GM15510 (cell line): ENCODE results near the gene TSN.
A peak's percentile ranks its signal among the peaks of the same experiment; 100 is the strongest.

Experiments
- POLR2A ChIP-seq: IDR thresholded peaks from 3 replicates; pipeline ENCODE4 v1.6.1; 2011; ENCODE audit warnings: borderline replicate concordance; ENCODE audit not compliant: insufficient read length; ENCODE audit errors: extremely low read depth

TSN gene

GRCh38 chr2:121736462-121737336, 18.8 kb upstream of the TSN start, which contains the start of gene NIFK:
NIFK (minus strand) TSS chr2:121736875; CDS start chr2:121736850, 25 bp downstream.
- TF ChIP-seq POLR2A: peak; percentile 73

GRCh38 chr2:121740973-121741372, 14.5 kb upstream of the TSN start:
- TF ChIP-seq POLR2A: no peak

GRCh38 chr2:121741450-121741849, 14.0 kb upstream of the TSN start:
- TF ChIP-seq POLR2A: no peak

GRCh38 chr2:121746071-121746578, 9.3 kb upstream of the TSN start:
- TF ChIP-seq POLR2A: no peak

GRCh38 chr2:121748202-121748601, 7.2 kb upstream of the TSN start:
- no peak for TF ChIP-seq POLR2A

GRCh38 chr2:121754851-121755236, 607 bp upstream of the TSN start:
- no peak for TF ChIP-seq POLR2A

GRCh38 chr2:121764681-121765228, 9.3 kb downstream of the TSN start:
- TF ChIP-seq POLR2A: no peak

GRCh38 chr2:121766624-121767023, 11.2 kb downstream of the TSN start:
- TF ChIP-seq POLR2A: no peak

- TF ChIP-seq POLR2A: no peak
Measured at GRCh38 chr2:121768143-121768755, 12.8 kb downstream of the TSN start.

GRCh38 chr2:121771976-121772742, 16.7 kb downstream of the TSN start:
- TF ChIP-seq POLR2A: no peak

GRCh38 chr2:121774235-121774634, 18.8 kb downstream of the TSN start:
- TF ChIP-seq POLR2A: no peak

- TF ChIP-seq POLR2A: no peak
Measured at GRCh38 chr2:121776361-121776760, 20.9 kb downstream of the TSN start.

GRCh38 chr2:121776885-121777698, 21.6 kb downstream of the TSN start:
- no peak for TF ChIP-seq POLR2A

- TF ChIP-seq POLR2A: no peak
Measured at GRCh38 chr2:121777699-121778058, 22.2 kb downstream of the TSN start.

- TF ChIP-seq POLR2A: no peak
Measured at GRCh38 chr2:121778741-121779487, 23.5 kb downstream of the TSN start.
